ENCODE measurements around the gene FKBP5.

The FKBP5 gene

DNA sequence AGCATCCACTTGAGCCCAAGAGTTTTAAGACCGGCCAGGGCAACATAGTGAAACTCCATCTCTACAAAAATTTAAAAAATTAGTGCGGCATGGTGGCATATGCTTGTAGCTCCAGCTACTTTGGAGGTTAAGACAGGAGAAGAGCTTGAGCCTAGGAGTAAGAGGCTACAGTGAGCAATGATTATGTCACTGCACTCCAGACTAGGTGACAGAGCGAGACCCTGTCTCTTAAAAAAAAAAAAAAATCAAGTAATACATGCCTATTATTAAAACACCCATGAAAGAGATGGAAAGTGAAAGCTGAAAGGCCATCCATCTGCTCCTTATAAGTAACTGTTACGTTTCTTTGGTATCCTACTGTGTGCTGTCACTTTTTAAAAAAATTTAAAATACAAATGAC is 66.4 kb downstream of the FKBP5 start:
- TF ChIP-seq CTCF (conservative IDR thresholded peaks at IDR 0.05; ENCODE audit: control insufficient read depth, insufficient read depth, low read depth, low read length): no peak
- no peak overlapping the region for H3K4me3 ChIP-seq (ENCODE audit: control insufficient read depth, low read depth, low read length)
- DNase-seq (ENCODE audit: low read depth): no peak

GRCh38 chr6:35620706-35621105 is 68.0 kb downstream of the FKBP5 start:
- TF ChIP-seq CTCF (conservative IDR thresholded peaks at IDR 0.05; ENCODE audit: control insufficient read depth, insufficient read depth, low read depth, low read length): no peak
- no peak for DNase-seq (ENCODE audit: low read depth)
- no peak overlapping the region for H3K4me3 ChIP-seq (ENCODE audit: control insufficient read depth, low read depth, low read length)

GRCh38 chr6:35613762-35614161 is 75.0 kb downstream of the FKBP5 start:
- no peak for DNase-seq (ENCODE audit: low read depth)
- H3K4me3 ChIP-seq (ENCODE audit: control insufficient read depth, low read depth, low read length): no peak overlapping the region
- no peak for TF ChIP-seq CTCF (conservative IDR thresholded peaks at IDR 0.05; ENCODE audit: control insufficient read depth, insufficient read depth, low read depth, low read length)

DNA sequence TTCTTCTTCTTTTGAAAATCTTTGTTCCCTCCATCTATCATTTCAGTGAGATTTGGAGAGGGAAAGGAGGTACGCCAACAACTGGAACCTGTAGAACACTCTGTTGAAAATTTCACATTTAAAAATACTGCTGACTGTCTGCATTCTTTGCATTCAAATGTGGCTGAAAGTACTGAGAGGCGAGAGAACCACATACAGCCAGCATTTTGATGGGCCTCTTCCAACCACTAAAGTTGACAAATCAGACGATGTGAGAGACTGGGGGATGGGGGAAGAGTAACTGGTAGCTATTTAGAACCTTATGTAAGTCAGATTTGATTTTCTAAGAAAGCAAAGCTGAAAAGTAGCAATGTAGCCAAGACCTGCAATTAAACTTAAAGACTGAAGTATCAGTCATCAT is 77.5 kb downstream of the FKBP5 start:
- TF ChIP-seq CTCF (conservative IDR thresholded peaks at IDR 0.05; ENCODE audit: control insufficient read depth, insufficient read depth, low read depth, low read length): no peak
- peak; percentile 47 for DNase-seq (ENCODE audit: low read depth)
- no peak overlapping the region for H3K4me3 ChIP-seq (ENCODE audit: control insufficient read depth, low read depth, low read length)

GRCh38 chr6:35610830-35611229 is 77.9 kb downstream of the FKBP5 start:
- no peak for DNase-seq (ENCODE audit: low read depth)
- H3K4me3 ChIP-seq (ENCODE audit: control insufficient read depth, low read depth, low read length): no peak overlapping the region
- TF ChIP-seq CTCF (conservative IDR thresholded peaks at IDR 0.05; ENCODE audit: control insufficient read depth, insufficient read depth, low read depth, low read length): no peak

- no peak for DNase-seq (ENCODE audit: low read depth)
- no peak for TF ChIP-seq CTCF (conservative IDR thresholded peaks at IDR 0.05; ENCODE audit: control insufficient read depth, insufficient read depth, low read depth, low read length)
- no peak overlapping the region for H3K4me3 ChIP-seq (ENCODE audit: control insufficient read depth, low read depth, low read length)
Observed at GRCh38 chr6:35609588-35609987, 79.1 kb downstream of the FKBP5 start.

DNA sequence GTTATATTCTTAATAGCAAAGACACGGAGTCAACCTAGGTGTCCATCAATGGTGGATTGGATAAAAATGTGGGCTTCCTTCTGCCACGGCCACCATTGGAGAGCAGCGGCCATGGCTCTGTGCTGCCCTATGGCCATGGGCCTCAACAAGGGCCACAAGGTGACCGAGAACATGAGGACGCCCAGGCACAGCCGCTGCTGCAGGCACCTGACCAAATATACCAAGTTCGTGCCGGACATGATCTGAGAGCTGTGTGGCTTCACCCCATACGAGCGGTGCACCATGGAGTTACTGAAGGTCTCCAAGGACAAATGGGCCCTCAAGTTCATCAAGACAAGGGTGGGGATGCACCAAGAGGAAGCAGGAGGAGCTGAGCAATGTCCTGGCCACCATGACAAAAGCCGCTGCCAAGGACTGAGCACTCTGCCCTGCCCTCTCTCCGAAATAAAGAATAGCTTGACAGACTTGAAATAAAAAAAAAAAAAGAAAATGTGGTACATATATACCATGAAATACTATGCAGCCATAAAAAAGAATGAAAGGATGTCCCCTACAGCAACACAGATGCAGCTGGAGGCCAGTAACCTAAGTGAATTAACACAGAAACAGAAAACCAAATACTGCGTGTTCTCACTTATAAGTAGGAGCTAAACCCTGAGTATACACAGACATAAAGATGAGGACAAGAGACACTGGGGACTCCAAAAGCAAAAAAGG is 81.0 kb downstream of the FKBP5 start:
- DNase-seq (ENCODE audit: low read depth): no peak
- no peak for TF ChIP-seq CTCF (conservative IDR thresholded peaks at IDR 0.05; ENCODE audit: control insufficient read depth, insufficient read depth, low read depth, low read length)
- no peak overlapping the region for H3K4me3 ChIP-seq (ENCODE audit: control insufficient read depth, low read depth, low read length)
